GF-D8 (cell line): ENCODE data around the gene ANTKMT.
"Not testable (repeated sequence)": the region's sequence is repeated elsewhere in the genome, so short reads cannot be mapped to it uniquely, and the experiment has no call there.

ENCODE experiments used
- DNase-seq: peaks from one replicate; lab custom pipeline; 2025; lab: John Stamatoyannopoulos, UW

The ANTKMT gene

DNA sequence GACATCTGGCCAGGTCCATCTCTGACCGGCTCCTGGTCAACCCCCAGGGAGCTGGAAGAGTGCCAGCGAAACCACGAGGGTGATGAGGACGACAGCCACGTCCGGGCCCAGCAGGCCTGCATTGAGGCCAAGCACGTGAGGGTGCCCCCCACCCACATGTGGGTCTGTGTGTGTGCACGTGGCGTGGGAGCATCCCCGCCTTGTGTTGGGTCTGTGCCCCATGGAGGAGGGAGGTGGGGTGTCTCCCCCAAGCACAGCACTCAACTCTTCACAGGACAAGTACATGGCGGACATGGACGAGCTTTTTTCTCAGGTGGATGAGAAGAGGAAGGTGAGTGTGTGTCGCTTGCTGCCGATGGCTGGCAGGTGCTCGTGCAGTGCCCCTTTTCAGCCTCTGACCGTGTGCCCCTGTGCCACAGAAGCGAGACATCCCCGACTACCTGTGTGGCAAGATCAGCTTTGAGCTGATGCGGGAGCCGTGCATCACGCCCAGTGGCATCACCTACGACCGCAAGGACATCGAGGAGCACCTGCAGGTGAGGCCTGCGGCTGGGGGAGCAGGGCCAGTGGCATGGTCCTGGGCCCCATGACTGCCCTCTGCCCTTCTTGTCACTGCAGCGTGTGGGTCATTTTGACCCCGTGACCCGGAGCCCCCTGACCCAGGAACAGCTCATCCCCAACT is 39.1 kb upstream of the ANTKMT start:
- DNase-seq: no peak

DNA sequence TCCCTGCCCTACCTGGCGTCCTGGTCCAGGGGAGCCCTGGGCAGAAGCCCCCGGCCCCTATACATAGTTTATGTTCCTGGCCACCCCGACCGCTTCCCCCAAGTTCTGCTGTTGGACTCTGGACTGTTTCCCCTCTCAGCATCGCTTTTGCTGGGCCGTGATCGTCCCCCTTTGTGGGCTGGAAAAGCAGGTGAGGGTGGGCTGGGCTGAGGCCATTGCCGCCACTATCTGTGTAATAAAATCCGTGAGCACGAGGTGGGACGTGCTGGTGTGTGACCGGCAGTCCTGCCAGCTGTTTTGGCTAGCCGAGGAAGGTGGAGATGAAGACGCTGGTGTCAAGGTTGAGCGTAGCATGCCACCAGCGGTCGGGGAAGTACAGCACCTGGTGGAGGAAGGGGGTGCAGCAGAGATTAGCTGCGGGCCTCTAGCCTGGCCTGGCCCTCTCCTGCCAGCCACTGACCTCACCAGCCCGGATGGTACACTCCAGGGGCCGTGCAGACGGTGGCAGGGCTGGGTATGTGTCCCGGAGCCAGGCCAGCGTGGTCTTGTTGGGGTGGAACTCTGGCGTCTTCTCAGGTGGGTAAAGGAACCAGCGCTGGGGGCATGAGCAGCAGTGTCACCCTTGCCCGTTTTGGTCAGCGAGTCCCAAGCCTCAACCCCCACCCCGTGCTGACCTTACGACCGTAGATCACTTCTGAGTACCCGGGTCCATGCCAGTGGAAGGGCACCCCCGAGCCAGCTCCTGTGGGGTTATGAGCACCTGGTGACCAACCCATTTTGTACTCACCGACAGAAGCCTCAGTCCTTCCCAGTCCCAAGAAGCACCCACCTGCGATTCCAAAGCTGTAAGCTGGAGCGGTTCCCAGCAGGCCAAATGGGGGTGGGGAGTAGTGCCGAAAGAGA is 38.2 kb upstream of the ANTKMT start:
- no peak for DNase-seq

DNA sequence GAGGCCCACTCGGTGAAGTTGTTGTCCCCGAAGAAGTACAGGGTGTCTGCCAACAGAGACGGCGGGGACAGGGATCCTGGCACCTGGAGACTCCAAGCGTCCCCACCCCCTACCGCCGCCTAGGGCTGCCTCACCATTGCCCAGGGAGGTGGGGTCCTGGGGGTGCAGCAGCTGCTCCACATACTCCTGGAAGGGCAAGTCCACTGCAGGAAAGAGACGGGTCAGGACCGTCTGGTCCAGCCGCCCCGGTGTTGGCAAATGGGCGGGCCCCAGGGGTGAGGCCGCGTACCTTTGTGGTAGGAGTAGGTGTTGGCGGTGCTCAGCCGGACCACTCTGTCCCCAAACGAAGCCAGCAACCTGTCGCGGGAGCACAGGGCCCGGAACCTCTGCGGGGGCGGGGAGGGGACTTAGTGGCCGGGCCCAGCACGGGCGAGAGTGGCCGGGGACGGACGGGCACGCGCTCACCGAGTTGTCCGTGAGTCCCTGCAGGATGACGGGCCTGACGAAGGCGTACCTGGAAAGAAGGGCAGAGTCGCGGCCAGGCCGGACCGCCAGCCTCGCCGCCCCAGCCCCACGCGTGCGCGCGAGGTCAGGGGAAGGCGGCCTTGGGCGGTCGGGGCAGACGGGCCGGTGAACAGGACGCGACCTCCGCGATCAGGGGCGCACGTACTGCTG is 37.4 kb upstream of the ANTKMT start:
- no peak for DNase-seq

- DNase-seq: peak; percentile 90
Measured at GRCh38 chr16:684071-684794, 36.7 kb upstream of the ANTKMT start, which contains the start of gene JMJD8. Gene JMJD8, minus strand, starts transcription at chr16:684334. Its CDS starts 15 bp downstream, at chr16:684319.

DNA sequence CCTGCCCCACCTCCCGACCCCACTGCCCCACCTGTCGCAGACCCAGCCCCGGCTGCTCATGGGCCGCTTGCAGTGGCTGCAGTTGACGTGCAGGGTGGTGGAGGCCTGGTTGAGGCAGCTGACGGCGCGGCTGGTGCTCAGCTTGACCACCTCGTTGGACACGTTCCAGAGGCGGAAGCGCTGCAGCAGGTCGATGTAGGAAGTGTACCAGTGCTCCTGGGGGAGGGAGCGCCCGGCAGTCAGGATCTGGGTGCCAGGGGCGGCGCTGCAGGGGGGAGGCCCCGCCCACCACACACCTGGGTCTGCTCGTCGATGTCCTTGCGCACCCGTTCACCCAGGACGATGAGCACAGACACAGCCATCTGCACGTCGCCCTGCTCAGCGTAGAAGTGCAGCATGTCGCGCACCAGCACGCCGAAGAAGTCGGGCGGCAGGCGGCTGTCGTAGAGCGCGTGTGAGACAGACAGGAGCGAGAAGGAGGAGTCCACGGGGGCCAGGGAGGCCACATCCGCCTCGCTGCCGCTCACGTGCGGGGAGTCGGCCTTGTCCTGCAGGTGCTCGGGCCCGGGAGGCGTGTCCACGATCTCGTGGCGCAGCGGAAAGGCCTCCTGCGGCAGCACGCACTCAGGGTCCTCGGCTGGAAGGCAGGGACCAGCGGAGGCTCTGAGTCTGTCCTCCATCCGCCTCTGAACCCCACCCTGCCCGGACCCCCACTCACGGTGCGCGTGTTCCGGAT is 35.8 kb upstream of the ANTKMT start:
- DNase-seq: no peak

DNA sequence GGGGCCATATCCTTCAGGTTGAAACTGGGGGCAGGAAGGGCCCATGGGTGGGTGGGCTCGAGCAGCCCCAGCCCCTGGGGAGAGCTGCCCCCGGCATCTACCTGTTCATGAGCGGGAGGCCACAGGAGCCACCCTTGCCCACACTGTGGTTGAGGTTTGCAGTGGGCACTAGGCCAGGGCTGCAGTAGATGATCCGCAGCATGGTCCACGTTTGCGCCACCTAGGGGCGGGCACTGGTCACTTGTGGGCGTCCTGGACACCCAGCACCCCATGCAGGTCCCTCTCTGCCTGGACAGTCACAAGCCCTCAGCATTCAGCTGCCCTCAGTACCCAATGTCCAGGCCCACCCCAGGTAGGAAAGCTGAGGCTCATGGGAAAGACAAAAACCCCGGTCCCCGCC is 35.0 kb upstream of the ANTKMT start:
- DNase-seq: no peak

DNA sequence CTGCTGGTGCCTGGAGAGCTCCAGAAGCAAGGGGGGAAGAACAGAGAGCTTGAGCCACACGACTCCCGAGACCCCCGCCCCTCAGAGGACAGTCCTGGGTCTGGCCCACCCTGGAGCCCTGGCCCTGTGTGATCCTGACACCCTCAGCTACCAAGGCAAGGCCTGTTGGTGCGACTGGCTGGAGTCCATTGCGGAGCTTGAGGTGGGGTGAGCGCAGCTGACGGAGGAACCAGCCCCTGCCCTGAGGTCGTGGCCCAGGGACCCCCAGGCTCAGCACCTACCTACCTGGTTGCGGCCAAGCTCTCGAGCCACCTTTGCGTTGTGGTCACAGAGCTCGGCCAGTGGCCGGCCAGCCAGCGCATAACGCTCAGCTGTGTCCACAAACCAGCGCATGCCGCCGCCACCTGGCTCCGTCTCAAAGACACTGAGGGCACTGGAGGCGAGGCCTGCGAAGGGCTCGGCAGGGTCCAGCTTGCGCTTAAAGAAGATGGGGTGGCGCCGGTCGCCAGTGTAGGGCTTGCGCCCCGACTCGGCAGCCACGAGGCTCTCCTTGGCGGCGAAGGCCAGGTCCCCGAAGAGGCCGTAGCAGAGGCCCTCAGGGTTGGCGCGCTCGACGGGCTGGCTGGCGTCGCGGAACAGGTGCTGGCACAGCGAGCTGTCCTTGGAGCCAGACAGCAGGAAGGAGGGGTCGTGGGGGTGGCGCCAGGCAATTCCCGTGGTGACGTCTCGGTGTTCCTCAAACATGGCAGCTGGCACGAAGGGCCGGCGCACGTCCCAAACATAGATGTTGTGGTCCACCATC is 34.3 kb upstream of the ANTKMT start:
- no peak for DNase-seq

GRCh38 chr16:687499-687898 is 33.4 kb upstream of the ANTKMT start:
- no peak for DNase-seq

- DNase-seq: no peak
Measured at GRCh38 chr16:689175-689897, 31.6 kb upstream of the ANTKMT start.

- DNase-seq: not testable (repeated sequence)
Measured at GRCh38 chr16:691242-691641, 29.7 kb upstream of the ANTKMT start.

GRCh38 chr16:692356-693108 is 28.4 kb upstream of the ANTKMT start:
- no peak for DNase-seq

- no peak for DNase-seq
Measured at GRCh38 chr16:693364-693763, 27.6 kb upstream of the ANTKMT start.

DNA sequence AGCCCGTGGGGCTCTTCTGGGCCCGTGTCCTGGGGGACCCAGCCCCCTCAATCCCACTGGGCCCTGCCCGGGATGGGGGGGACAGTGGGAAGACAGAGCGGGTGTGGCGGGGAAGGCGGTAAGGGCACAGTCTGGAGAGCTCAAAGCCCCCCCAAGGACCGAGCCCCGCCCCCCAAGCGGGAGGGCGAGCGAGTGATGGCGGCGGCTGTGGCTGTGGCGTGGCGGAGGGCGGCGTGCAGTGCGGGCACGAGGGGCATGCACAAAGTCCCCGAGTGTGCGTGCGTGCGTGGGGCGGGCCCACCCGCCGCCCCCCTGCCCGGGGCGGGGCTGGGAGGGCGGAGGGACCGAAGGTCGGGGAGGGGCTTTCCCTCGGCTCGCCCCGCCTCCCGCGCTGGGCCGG is 27.2 kb upstream of the ANTKMT start:
- no peak for DNase-seq

GRCh38 chr16:694187-694862 is 26.6 kb upstream of the ANTKMT start:
- no peak for DNase-seq

DNA sequence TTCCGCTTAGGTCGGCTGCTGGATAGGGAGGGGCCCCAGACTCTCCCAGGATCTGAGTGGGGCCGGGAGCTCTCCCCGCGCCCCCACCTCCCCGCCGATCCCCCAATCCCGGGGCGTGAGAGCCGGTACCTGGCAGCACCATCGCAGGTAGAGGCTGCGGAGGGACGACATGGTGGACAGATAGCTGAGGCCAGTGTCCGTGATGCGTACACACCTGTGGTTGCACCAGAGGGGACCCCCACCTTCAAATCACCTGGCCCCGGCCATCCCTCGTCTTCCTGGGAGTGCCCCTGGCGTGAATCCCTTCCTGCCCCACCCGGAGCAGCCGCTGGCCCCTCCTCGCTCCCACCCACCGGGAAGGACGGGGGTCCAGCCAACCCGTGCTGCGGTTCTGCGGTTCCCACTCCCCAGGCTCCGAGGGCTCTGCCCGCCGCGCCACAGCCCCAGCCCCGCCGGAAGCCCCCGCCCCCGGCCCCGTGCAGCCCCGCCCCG is 26.0 kb upstream of the ANTKMT start:
- DNase-seq: no peak

DNA sequence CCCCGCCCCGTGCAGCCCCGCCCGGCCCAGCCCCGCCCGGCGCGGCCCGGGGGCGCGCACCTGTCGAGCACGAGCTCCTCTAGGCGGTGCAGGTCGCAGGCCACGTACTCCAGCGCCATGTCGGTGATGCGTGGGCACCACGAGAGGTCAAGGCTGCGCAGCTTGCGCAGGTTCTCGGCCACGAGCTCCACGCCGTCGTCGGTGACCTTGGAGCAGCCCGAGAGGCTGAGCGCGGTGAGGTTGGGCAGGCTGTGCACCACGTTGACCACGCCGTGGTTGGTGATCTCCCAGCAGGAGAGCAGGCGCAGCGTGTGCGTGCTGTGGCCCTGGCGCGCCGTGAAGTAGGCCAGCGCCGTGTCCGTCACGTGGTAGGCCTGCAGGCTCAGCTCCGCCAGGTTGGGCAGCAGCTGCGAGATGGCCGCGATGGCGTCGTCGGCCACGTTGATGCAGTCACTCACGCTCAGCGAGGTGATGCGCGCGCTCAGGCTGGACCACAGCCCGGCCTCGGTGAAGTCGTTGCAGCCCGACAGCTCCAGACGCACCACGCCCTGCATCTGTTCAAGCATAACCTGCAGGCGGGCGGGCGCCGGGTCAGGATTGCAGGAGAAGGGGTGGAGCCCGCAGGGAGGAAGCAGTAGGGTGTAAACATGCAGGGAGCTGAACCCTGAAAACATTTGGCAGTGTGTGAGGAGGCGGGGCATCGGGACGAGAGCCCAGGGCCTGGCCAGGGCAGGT is 25.4 kb upstream of the ANTKMT start:
- DNase-seq: no peak

- DNase-seq: no peak
Measured at GRCh38 chr16:698911-699671, 21.9 kb upstream of the ANTKMT start.
